ENCODE measurements around the gene ALPL. TPM values are rescaled to one million over a fixed set of nuclear protein-coding genes. Genes with fewer than 3 reads are reported as not detected.

ALPL gene
- polyA plus RNA-seq, 3 donors: not detected

DNA sequence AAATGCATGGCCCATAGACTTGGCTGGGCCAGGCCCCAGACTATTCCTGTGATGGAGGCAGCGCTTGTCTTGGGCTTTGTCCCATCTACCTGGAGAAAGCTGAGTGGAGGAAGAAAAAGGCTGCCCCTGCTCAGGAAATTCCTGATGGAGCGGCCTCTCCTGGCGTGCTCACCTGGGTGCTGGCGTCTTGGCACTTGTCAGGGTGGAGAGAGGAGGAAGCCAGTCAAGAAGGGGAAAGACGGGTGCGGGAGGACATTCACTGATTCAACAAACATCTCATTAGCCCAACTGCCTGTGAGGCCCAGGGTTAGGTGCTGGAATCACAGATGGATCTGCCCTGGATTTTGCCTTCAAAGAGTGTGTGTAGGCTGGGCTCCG, 16.1 kb downstream of the ALPL start:
- intact Hi-C loops (cut with micrococcal nuclease): no loop called here
- Histone ChIP-seq H3K9ac (ENCODE audit: insufficient read depth, low read length, poor library complexity, severe bottlenecking) (no peak overlapping the region), H3K4me1 (ENCODE audit: control insufficient read depth in 1 of 2, insufficient read depth in 2 of 2, low read length in 2 of 2) (peaks cover 8 to 11% of the 10 kb centered on the region in 2 donors), H2AFZ (ENCODE audit: insufficient read depth, low read depth, low read length, poor library complexity, severe bottlenecking) (no peak overlapping the region), H4K20me1 (ENCODE audit: insufficient read depth, low read length) (no peaks in the 10 kb centered on the region), H3K27me3 (ENCODE audit: control insufficient read depth in 2 of 2, insufficient read depth in 2 of 2, low read length in 2 of 2) (peaks cover 0 to 14% of the 10 kb centered on the region in 2 donors), H3K36me3 (replicated peaks in 1 of 2; ENCODE audit: control insufficient read depth in 1 of 2, insufficient read depth in 2 of 2, low read length in 2 of 2) (no peaks in the 10 kb centered on the region), H3K79me2 (ENCODE audit: insufficient read depth, low read length) (no peaks in the 10 kb centered on the region), H3K4me3 (replicated peaks in 1 of 3; ENCODE audit: low read depth in 2 of 3, low read length in 3 of 3) (no peak overlapping the region), H3K4me2 (replicated peaks; ENCODE audit: extremely low read depth, low read length, poor library complexity, severe bottlenecking) (no peak overlapping the region), H3K9me3 (replicated peaks in 1 of 2; ENCODE audit: control insufficient read depth in 1 of 2, insufficient read depth in 1 of 2, low read length in 2 of 2) (no peaks in the 10 kb centered on the region), H3K27ac (ENCODE audit: low read depth in 1 of 2, low read length in 2 of 2) (no peak overlapping the region)
- no peaks in the 10 kb centered on the region for H3K36me3 Mint-ChIP-seq
- TF ChIP-seq, protein P1, sequence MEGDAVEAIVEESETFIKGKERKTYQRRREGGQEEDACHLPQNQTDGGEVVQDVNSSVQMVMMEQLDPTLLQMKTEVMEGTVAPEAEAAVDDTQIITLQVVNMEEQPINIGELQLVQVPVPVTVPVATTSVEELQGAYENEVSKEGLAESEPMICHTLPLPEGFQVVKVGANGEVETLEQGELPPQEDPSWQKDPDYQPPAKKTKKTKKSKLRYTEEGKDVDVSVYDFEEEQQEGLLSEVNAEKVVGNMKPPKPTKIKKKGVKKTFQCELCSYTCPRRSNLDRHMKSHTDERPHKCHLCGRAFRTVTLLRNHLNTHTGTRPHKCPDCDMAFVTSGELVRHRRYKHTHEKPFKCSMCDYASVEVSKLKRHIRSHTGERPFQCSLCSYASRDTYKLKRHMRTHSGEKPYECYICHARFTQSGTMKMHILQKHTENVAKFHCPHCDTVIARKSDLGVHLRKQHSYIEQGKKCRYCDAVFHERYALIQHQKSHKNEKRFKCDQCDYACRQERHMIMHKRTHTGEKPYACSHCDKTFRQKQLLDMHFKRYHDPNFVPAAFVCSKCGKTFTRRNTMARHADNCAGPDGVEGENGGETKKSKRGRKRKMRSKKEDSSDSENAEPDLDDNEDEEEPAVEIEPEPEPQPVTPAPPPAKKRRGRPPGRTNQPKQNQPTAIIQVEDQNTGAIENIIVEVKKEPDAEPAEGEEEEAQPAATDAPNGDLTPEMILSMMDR (IDR thresholded peaks at IDR 0.05): no peak
- no peak for DNase-seq
- no peak overlapping the region for H3K4me3 Mint-ChIP-seq
- H3K9me3 Mint-ChIP-seq: peaks cover 0 to 3% (median 0%) of the 10 kb centered on the region in 7 donors
- WGBS (ENCODE audit: insufficient coverage): 96% methylated on average over 2 of the region's 7 CpGs
- H3K27ac Mint-ChIP-seq: no peak overlapping the region
- H3K4me1 Mint-ChIP-seq: peaks cover 10% of the 10 kb centered on the region
- peaks cover 23 to 73% (median 47%) of the 10 kb centered on the region in 3 donors for H3K27me3 Mint-ChIP-seq (ENCODE audit: low read depth in 3 of 3)

DNA sequence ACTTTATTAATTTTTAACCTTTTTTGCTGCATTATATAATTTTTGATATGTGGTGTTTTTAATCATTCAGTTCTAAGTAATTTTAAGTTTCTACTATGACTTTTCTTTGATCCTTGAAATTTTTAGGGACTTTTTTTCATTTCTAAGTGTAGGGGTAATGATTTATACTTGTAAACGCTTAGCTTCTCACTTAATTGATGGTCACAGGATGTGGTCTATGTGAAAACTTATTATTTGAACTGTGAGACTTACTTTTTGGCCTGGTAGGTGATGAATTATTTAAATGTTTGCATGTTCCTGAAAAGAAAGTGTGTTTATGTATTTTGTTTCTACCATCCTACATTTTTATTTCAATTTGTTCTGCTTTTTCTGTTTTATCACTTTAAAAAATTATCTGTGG, 17.2 kb downstream of the ALPL start:
- H3K4me3 ChIP-seq (replicated peaks in 1 of 3; ENCODE audit: low read depth in 2 of 3, low read length in 3 of 3): no peak overlapping the region
- H2AFZ ChIP-seq (ENCODE audit: insufficient read depth, low read depth, low read length, poor library complexity, severe bottlenecking): no peak overlapping the region
- H3K4me1 Mint-ChIP-seq: peaks cover 10% of the 10 kb centered on the region
- H3K36me3 ChIP-seq (replicated peaks in 1 of 2; ENCODE audit: control insufficient read depth in 1 of 2, insufficient read depth in 2 of 2, low read length in 2 of 2): no peaks in the 10 kb centered on the region
- H3K9me3 ChIP-seq (replicated peaks in 1 of 2; ENCODE audit: control insufficient read depth in 1 of 2, insufficient read depth in 1 of 2, low read length in 2 of 2): no peaks in the 10 kb centered on the region
- peak overlapping the region in 1 of 2 donors; percentile 47 for H3K4me3 Mint-ChIP-seq
- no peak overlapping the region for H3K9ac ChIP-seq (ENCODE audit: insufficient read depth, low read length, poor library complexity, severe bottlenecking)
- peaks cover 0 to 5% (median 0%) of the 10 kb centered on the region in 7 donors for H3K9me3 Mint-ChIP-seq
- no peaks in the 10 kb centered on the region for H4K20me1 ChIP-seq (ENCODE audit: insufficient read depth, low read length)
- no peak overlapping the region for H3K4me2 ChIP-seq (replicated peaks; ENCODE audit: extremely low read depth, low read length, poor library complexity, severe bottlenecking)
- WGBS (ENCODE audit: insufficient coverage): no CpG with 5 or more reads among the region's 1 CpG
- H3K4me1 ChIP-seq (ENCODE audit: control insufficient read depth in 1 of 2, insufficient read depth in 2 of 2, low read length in 2 of 2): peaks cover 8 to 11% of the 10 kb centered on the region in 2 donors
- H3K79me2 ChIP-seq (ENCODE audit: insufficient read depth, low read length): no peaks in the 10 kb centered on the region
- H3K36me3 Mint-ChIP-seq: no peaks in the 10 kb centered on the region
- peaks cover 27 to 73% (median 51%) of the 10 kb centered on the region in 3 donors for H3K27me3 Mint-ChIP-seq (ENCODE audit: low read depth in 3 of 3)
- TF ChIP-seq, protein P1 (IDR thresholded peaks at IDR 0.05): no peak
- H3K27ac Mint-ChIP-seq: no peak overlapping the region
- no peak for DNase-seq
- H3K27ac ChIP-seq (ENCODE audit: low read depth in 1 of 2, low read length in 2 of 2): no peak overlapping the region
- intact Hi-C loops (cut with micrococcal nuclease): no loop called here
- peaks cover 0 to 14% of the 10 kb centered on the region in 2 donors for H3K27me3 ChIP-seq (ENCODE audit: control insufficient read depth in 2 of 2, insufficient read depth in 2 of 2, low read length in 2 of 2)
